B cell (primary cell): ENCODE measurements around the gene ELAVL3.

Source experiments
- CTCF ChIP-seq: fragments of 200-600 bp; IDR thresholded peaks from one replicate; pipeline ENCODE4 v1.8.0; 2022; ENCODE audit warnings: antibody characterized with exemption, mild to moderate bottlenecking
- EZH2 ChIP-seq: IDR thresholded peaks from 2 replicates; pipeline ENCODE4 v1.6.1; 2012; ENCODE audit warnings: borderline replicate concordance, low read depth, mild to moderate bottlenecking, moderate library complexity, low read length; ENCODE audit not compliant: insufficient read depth, poor library complexity, severe bottlenecking

- TF ChIP-seq CTCF (no peak), EZH2 (no peak)
Observed at GRCh38 chr19:11519138-11519537, 38.3 kb upstream of the ELAVL3 start.
